ENCODE measurements around the gene TCF12. TPM values are rescaled to one million over a fixed set of nuclear protein-coding genes. Genes with fewer than 3 reads are reported as not detected.

Gene TCF12
- total RNA-seq, 1 experiment from 2014 or later, result 76.7 TPM

GRCh38 chr15:57288926-57289580 lies 370.6 kb downstream of the TCF12 start:
- Histone ChIP-seq H2BK120ac (ENCODE audit: low read depth, low read length, poor library complexity, severe bottlenecking) (no peak overlapping the region), H3K18ac (ENCODE audit: insufficient read length, low read depth, low read length) (no peak overlapping the region), H3K23ac (ENCODE audit: insufficient read length, low read depth, low read length) (no peak overlapping the region), H2AK5ac (ENCODE audit: insufficient read length, low read length) (no peak overlapping the region), H4K5ac (ENCODE audit: insufficient read length, low read depth, low read length) (no peak overlapping the region), H2AFZ (ENCODE audit: low read length) (no peak overlapping the region), H2BK20ac (ENCODE audit: low read depth, low read length, poor library complexity, severe bottlenecking) (no peak overlapping the region), H3K4me1 (ENCODE audit: insufficient read depth, low read length) (peaks cover 2% of the 10 kb centered on the region; the same call in 1 of the 2 replicates), H2BK5ac (ENCODE audit: insufficient read length, low read length) (no peak overlapping the region), H3K79me1 (ENCODE audit: insufficient read depth, low read depth, low read length, poor library complexity, severe bottlenecking) (no peaks in the 10 kb centered on the region), H3T11ph (ENCODE audit: low read length) (no peak overlapping the region), H4K20me1 (ENCODE audit: control insufficient read depth, insufficient read depth, insufficient read length) (no peaks in the 10 kb centered on the region), H3K14ac (ENCODE audit: insufficient read depth, low read length) (no peak overlapping the region), H3K9ac (ENCODE audit: extremely low read depth, insufficient read length, low read length) (no peak overlapping the region), H3K27ac (ENCODE audit: insufficient read length, low read depth, low read length) (no peak overlapping the region), H3K4ac (ENCODE audit: low read depth, low read length) (no peak overlapping the region), H3K23me2 (ENCODE audit: insufficient read length, low read depth, low read length, poor library complexity, severe bottlenecking) (no peaks in the 10 kb centered on the region), H3K56ac (ENCODE audit: insufficient read length, low read depth, low read length) (no peak overlapping the region), H3K4me2 (ENCODE audit: insufficient read depth, insufficient read length, low read length) (no peak overlapping the region), H4K91ac (ENCODE audit: insufficient read length, low read depth, low read length) (no peak overlapping the region), H3K27me3 (ENCODE audit: insufficient read depth, low read length) (no peaks in the 10 kb centered on the region), H2BK12ac (ENCODE audit: insufficient read length, low read depth, low read length) (no peak overlapping the region), H3K9me3 (ENCODE audit: control insufficient read depth, low read depth, low read length) (no peaks in the 10 kb centered on the region), H2BK15ac (ENCODE audit: low read depth, low read length) (no peak overlapping the region), H4K8ac (replicated peaks; ENCODE audit: insufficient read length, low read depth, low read length) (no peak overlapping the region), H3K79me2 (ENCODE audit: insufficient read depth, low read length) (no peaks in the 10 kb centered on the region)
- peaks cover 12 to 16% of the 10 kb centered on the region in 2 experiments for H3K4me1 Mint-ChIP-seq
- peaks cover 17 to 50% (median 42%) of the 10 kb centered on the region in 3 experiments; a peak in 6 of 7 replicates for H3K36me3 Mint-ChIP-seq (ENCODE audit: insufficient read depth in 1 of 3, low read depth in 3 of 3)
- no peak overlapping the region; a peak in 1 of 7 replicates for H3K27ac Mint-ChIP-seq
- no peak for DNase-seq
- WGBS (ENCODE audit: extremely low coverage, insufficient read length, low lambda C conversion rate), result no CpG with 5 or more reads among the region's 5 CpGs
- H3K27me3 Mint-ChIP-seq (ENCODE audit: low read depth), result no peaks in the 10 kb centered on the region
- H3K4me3 Mint-ChIP-seq, result no peak overlapping the region
- no peaks in the 10 kb centered on the region for H3K9me3 Mint-ChIP-seq
- no peak for TF ChIP-seq CTCF (conservative IDR thresholded peaks at IDR 0.05)

All from H9 (cell line).